ENCODE data around the gene CCDC116. TPM values are rescaled to one million over a fixed set of nuclear protein-coding genes. Genes with fewer than 3 reads are reported as not detected.
A peak's percentile ranks its signal among the peaks of the same experiment; 100 is the strongest.

The CCDC116 gene
- total RNA-seq, 4 donors from 2014 or later = 0.16 to 1.3 (median 0.20) TPM

GRCh38 chr22:21624880-21625791 is 7.4 kb upstream of the CCDC116 start:
- H3K27ac ChIP-seq = peak overlapping the region in 1 of 4 donors; percentile 8
- TF ChIP-seq EP300 (IDR thresholded peaks at IDR 0.05) (no peak), POLR2AphosphoS5 (IDR thresholded peaks at IDR 0.05) (no peak), POLR2A (IDR thresholded peaks at IDR 0.05) (no peak), CTCF (IDR thresholded peaks at IDR 0.05) (no peak)
- peaks cover 0 to 67% (median 10%) of the 10 kb centered on the region in 3 donors for H3K4me1 ChIP-seq
- no peak for ATAC-seq
- peaks cover 0 to 20% of the 10 kb centered on the region in 2 donors for H3K36me3 ChIP-seq
- WGBS, 2 donors (ENCODE audit: low coverage in 1 of 2) = 79 to 88% methylated on average over 3 to 8 of the region's 12 CpGs
- no peaks in the 10 kb centered on the region for H3K27me3 ChIP-seq
- H3K9me3 ChIP-seq = no peaks in the 10 kb centered on the region
- H3K4me3 ChIP-seq = no peak overlapping the region

GRCh38 chr22:21626073-21626734 is 6.4 kb upstream of the CCDC116 start:
- Histone ChIP-seq H3K4me1 (peaks cover 0 to 65% (median 12%) of the 10 kb centered on the region in 3 donors), H3K9me3 (no peaks in the 10 kb centered on the region), H3K27ac (no peak overlapping the region), H3K36me3 (peaks cover 0 to 20% of the 10 kb centered on the region in 2 donors), H3K4me3 (no peak overlapping the region), H3K27me3 (no peaks in the 10 kb centered on the region)
- 63 to 73% methylated on average over 3 to 4 of the region's 4 CpGs for WGBS, 2 donors (ENCODE audit: low coverage in 1 of 2)
- no peak for ATAC-seq
- TF ChIP-seq EP300 (IDR thresholded peaks at IDR 0.05) = no peak
- no peak for TF ChIP-seq CTCF (IDR thresholded peaks at IDR 0.05)
- no peak for TF ChIP-seq POLR2AphosphoS5 (IDR thresholded peaks at IDR 0.05)
- no peak for TF ChIP-seq POLR2A (IDR thresholded peaks at IDR 0.05)

DNA sequence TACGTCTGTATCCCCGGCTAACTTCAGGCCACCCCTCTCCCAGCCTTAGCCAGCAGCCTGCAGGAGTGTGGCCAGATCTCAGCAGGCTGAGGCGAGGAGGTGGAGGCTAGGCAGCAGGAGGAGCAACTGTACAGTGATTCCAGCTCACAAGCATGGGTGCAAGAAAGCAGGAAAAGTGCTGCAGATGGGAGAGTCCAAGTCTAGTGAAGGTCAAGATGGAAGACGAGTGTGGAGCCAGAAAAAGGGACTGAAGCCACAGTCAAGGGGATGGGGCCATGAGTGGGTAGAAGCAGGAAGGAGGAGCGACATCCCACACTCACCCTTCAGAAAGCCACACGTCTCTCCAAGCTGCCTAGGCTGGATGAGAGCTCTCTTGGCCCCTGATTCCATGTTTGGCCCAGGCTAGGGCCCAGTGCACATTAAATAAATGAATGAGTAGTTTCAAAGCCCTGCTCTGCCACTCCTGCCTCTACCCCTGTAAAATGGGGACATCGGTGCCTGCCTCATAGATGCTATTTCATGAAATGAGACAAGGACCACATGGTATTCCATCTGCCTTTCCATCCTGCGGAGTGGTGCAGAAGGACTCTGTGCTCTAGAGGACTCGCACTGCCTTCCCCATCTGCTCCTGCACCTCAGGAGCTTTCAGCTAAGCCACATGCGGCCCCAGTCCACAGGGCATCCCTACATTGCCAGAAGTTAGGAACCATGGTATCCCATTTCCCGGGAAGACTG is 5.7 kb upstream of the CCDC116 start:
- peaks cover 0 to 62% (median 12%) of the 10 kb centered on the region in 3 donors for H3K4me1 ChIP-seq

More for the DNA sequence above, 5.7 kb upstream of the CCDC116 start:
- Histone ChIP-seq H3K36me3 (peaks cover 0 to 20% of the 10 kb centered on the region in 2 donors), H3K9me3 (no peaks in the 10 kb centered on the region), H3K27me3 (no peaks in the 10 kb centered on the region), H3K4me3 (no peak overlapping the region), H3K27ac (no peak overlapping the region)
- 66 to 71% methylated on average over 5 to 7 of the region's 11 CpGs for WGBS, 2 donors (ENCODE audit: low coverage in 1 of 2)
- TF ChIP-seq POLR2A (IDR thresholded peaks at IDR 0.05) (no peak), POLR2AphosphoS5 (IDR thresholded peaks at IDR 0.05) (no peak), EP300 (IDR thresholded peaks at IDR 0.05) (no peak), CTCF (IDR thresholded peaks at IDR 0.05) (no peak)
- ATAC-seq = no peak
